COLO668 (cell line): ENCODE results near the gene SLC39A6.
"Not testable (repeated sequence)": the region's sequence is repeated elsewhere in the genome, so short reads cannot be mapped to it uniquely, and the experiment has no call there.

Experiments used
- DNase-seq: peaks from one replicate; lab custom pipeline; 2025; ENCODE audit not compliant: unreplicated experiment; lab: John Stamatoyannopoulos, UW

The SLC39A6 gene

DNA sequence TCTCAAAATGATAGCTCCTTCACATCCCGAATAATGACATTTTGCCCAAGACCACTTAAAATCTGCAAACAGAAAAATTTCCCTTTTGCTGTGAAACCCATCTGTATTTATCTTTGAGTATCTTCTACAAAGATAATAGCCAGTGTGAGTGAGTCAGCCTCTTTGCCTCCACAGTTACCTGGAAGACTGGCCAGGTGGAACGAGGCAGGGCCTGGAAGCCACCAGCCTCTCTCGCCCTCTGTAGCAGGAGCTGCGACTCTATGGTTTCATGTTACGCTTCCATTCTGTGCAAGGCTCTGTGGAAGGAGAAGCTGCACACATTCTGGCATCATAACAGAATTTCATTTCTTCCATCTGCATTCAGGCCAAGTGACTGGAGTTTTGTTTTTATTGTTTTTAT is 10.1 kb upstream of the SLC39A6 start:
- peak; percentile 78 for DNase-seq

DNA sequence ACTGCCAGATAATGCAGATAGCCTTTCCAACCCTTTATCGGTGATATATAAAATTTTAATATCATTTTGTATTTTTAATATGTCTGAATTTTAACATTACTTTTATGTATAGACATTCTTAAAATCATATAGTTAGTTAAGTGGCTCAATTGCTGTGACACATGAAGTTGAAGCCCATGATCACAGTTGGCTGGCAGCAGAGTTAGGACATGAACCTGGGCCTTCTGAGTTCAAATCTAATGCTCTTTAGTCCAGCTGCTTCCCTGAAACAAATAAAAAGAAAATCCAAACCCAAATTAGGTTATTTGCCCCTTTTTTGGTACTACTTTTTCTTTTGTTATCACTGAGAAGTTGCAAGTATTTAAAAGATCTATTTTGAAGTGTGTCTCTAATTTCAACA is 6.1 kb upstream of the SLC39A6 start:
- no peak for DNase-seq

DNA sequence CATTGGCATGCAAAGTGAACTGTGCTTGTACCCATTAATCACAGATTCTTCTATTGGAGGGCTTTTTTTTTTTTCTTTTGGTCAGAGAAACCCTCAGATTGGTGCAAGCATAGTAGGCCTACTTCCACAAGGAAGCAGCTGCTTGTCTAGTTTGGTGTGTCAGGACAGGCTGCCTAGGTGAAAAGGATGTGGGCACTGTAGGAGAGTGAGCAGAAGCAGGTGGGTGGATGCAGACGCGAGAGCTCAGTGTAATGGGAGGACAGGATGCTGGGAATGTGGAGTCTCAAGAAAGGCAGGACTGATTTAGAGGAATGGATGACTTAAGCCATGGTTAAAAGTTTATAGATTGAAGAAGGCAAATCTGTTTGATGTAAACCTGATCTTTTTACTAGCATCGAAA is 3.6 kb upstream of the SLC39A6 start:
- no peak for DNase-seq

DNA sequence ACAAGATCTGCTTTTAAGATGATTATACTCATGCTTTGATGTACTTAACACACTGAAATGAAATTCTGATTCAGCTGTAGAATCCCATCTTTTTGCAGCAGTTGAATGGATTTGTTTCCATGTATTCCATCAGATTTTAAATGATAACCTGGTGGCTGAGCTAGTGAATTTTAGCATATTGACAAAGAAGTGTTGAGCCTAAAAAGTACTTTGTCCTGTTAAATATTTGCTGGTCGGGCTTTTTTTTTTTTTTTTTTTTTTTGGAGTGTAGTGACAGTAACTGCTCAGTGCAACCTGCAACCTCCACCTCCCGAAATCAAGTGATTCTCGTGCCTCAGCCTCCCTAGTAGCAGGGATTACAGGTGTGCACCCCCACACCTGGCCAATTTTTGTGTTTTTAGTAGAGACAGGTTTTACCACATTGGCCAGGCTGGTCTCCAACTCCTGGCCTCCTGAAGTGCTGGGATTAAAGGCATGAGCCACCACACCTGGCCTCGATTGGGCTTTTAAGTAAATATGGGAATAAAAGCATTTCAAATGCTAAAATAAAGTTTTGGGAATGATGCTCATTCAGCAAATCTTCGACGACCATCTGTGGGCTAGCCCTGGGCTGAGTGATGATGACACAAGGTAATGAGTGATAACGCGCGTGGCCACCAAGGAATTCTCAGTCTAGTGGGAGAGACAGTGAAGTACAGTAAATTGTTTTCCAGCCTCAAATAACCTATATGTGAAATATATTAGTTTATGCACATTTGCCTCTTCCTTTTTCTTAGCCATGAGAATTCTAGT is 2.7 kb upstream of the SLC39A6 start:
- no peak for DNase-seq

DNA sequence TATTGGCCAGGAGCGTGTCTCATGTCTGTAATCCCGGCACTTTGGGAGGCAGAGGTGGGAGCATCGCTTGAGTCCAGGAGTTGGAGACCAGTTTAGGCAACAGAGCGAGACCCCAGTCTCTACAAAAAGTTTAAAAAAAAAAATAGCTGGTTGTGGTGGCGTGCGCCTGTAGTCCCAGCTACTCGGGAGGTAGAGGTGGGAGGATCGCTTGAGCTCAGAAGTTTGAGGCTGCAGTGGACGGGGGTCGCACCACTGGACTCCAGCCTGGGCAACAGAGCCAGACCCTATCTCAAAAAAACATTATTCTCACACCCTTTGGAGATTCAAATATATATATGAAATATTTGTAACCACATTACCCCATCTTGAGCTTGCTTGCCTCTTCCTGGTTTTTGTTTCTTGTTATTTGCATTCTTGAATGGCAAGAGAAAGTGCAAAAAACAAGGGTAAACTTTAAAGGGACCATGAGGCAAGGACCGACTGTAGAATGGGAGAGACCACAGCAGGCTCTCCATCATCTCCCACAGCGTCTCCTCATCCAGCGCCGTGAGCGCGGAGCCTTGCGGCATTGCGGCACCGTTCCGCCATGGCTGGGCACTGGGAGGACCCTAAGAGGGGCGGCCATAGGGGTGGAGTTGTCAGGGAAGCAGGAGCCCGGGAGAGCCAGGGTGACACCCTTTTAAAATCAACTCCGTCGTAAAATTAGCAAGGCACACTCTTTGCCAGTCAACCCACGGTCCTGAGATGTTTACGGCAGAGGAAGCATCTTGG is 1.9 kb upstream of the SLC39A6 start:
- DNase-seq: no peak

DNA sequence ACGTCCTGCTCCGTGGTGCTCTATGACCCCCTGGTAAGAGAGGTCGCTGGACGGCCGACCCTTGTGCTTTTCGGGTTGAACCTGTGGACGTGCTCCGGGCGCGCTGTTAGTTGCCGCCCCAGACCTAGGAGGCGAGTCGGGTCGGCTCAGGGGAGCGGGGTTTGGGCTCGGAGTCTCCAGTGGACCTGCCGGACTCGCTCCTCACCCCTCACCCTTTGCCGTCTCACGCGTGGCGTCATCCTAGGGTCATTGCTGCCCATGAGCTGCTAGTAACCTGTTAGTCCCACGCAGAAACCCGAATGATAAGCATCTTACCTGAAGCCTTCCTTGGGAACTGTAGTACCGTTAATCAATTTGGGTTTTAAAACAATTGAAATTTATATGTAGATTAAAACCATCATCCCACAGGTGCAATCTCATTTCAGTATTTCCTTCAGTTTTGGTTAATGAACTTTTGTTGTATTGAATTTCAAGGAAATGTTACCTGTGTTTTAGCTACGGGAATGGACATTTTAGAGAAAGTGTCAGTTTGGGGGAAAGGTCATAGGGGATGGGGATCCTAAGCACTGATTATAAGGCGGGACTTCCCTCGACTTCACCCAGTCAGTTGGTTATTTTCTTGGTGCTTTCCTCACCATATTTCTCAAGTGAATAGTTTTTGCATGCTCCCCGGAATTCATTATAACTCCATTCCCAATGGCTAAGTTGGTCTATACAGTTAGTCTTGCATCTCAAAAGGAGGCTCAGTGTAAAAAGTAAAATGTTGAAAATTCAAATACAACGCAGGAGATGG is 1.1 kb upstream of the SLC39A6 start:
- no peak for DNase-seq

DNA sequence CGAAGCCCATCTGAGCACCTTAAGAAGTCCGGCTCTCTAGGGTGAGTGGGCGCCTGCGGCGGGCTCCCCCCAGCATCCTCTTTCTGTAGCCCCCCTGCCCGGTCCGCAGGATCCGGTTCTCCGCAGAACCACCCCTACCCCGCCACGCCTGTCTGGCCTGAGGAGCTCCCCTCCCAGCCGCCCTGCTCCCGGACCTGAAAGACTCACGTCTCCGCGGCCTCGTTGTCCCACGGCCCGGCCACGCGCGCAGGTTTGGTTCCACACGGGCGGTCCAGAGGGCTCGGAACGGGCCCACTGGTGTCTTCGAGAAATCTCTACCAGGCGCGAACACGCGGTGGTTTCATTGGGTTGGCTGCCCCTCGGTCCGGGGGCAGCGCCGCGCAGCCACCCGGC is 237 bp downstream of the SLC39A6 start:
- no peak for DNase-seq

DNA sequence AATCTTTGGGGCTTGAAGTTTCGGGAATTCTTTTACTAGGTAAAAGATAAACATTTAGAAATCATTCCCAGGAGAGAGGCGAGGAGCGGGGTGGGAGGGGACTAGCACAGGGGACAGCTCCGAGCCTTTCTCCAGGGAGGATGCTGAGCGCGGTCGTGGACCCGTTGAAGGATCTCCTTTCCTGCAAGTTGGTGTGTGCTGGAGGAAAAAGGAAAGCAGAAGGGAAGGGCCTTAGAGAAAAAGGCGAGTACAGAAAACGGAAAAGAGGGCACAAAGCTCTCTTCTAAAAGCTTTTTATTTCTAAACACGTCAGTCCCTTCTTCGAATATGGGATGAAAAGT is 640 bp downstream of the SLC39A6 start:
- peak; percentile 21 for DNase-seq

DNA sequence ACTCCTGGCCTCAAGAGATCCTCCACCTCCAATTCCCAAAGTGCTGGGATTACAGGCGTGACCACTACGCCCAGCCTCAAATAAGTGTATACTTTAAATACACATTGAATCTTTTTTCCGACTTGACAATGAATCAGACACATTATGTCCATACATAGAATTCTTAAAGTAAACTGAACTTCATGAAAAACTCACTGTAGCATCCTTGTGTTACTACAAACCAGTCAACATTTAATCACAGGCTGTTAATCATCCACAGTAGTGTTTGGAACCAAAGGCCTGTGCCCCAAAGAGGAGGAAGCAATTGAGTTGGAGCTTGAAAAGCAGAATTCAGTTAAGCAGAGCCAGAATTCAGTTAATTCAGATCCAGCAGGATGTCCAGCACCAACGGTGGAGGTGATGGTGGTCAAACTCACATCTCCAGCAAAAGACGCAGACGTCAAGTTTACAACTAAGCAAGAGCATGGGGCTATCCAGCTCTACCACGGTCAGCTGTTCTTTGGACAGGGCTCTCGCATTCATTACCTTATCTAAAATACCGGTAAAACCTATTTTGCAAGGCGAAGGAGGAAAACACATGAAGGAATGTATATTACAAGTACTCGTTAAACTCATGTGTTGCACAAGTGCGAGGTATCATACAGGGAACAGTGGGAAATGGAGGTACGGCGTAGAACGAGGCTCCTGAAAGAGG is 1.2 kb downstream of the SLC39A6 start:
- no peak for DNase-seq

DNA sequence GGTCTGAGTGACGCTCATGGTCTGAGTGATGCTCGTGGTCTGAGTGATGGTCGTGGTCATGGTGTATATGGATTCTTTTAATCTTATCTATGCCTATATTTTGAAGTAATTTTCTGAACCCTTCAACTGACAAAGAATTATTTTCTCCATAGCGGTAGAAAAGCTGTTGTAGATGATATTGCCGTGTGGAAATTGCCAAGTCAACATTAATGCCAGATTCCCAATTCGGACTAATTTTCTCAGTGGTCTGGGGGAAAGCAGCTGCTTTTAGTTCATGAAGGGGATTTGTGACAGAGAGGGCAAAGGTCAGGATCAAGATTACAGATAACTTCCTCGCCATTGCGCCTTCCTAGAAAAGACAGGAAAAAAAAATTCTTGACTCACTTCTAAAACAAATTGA is 2.5 kb downstream of the SLC39A6 start:
- DNase-seq: no peak

DNA sequence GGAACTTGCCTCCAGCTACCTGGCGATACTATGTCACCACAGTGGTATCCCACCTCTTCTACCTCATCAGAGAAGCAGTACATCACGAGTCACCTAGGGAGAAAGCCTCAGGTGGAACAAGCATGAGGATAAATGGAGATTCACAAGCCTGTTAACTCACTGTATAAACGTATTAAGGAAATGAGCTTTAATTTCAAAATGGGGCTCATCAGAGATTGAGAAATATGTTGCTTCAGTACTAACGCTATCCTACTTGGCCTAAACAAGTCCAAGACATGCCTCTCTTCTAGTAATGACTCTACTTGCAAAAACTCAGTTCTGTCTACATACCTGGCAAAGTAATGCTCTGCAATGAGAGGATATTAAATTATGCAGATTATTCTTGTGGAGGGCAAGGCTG is 4.3 kb downstream of the SLC39A6 start:
- no peak for DNase-seq

DNA sequence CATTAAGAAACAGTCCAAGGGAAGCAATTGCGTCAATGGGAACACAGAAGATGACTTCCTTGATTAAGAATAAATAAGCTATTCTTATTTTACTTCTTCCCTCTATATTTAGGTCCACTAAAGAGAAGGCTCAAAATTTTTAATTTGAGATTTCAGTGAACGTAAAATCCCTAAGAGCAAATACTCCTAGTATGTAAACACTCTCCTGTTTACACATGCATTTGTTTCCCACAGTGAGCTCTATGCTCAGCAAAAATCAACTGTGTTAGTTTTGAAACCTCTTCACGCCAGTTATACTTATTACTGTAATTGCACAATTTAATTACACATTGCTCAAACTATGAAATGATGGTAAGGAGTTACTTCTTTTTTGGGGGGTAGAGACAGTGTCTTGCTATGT is 8.8 kb downstream of the SLC39A6 start:
- DNase-seq: no peak

DNA sequence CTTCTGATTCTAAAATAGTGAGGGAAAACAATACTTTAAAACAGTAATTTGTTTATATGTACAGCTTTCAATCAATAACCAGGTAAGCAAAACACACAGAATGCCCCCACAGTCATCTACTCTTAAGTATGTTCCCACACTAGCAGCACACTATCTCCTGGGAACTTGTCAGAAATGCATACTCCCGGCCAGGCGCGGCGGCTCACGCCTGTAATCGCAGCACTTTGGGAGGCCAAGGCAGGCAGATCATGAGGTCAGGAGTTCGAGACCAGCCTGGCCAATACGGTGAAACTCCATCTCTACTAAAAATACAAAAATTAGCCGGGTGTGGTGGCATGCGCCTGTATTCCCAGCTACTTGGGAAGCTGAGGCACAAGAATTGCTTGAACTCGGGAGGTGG is 12.4 kb downstream of the SLC39A6 start:
- not testable (repeated sequence) for DNase-seq

DNA sequence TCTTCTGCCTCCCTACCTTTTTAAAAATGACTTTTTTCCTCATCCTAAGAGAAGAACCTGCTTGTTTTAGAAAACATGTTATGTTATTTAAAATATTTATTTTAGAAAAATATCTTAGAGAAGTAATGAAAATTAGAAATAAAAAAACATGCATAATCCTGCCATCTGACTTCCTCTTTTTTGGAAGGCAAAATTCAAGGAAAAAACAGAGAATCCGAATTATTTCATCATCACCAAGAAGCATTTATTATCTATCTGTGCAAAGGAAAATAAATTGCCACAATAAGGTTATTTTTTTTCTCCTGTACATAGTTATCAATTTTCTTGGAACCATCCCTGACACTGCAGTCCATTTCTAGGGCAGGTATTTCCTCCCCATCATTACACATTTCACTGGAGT is 14.4 kb downstream of the SLC39A6 start:
- DNase-seq: no peak

DNA sequence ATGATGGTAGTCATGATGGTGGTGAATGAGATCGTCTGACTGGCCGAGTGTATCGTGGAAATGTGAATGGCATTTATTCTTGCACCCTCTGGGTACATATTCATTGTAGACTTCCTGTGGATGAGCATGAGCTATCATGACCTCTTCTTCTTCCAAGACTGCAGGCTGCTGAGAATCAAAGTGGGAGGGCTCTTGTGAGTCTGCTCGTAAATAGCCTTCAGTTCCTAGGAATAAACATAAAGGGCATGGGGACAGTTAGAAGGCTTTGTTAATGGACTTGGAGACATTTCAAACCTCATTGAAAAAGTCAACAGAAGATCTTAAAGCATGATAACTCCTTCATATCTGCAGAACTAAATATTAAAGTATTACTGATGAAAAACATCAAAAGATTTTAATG is 14.9 kb downstream of the SLC39A6 start:
- DNase-seq: no peak

DNA sequence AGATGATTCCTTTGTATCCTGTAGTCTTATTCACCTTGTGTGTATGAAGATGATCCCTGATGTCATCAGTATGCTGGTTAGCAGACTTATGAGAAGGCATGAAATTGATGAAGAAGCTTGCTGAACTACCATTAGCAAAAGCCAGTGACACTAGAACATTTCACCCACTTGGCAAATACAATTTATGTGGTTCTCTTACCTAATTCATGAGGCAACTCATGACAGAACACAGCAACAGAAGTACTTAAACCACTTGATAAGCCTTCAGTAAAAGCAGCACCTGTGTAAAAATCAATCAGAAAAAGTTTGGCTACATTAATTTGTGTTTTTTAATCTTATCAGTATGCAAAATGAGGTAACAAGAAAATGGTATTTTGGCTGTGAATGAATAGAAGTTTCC is 16.8 kb downstream of the SLC39A6 start:
- no peak for DNase-seq

DNA sequence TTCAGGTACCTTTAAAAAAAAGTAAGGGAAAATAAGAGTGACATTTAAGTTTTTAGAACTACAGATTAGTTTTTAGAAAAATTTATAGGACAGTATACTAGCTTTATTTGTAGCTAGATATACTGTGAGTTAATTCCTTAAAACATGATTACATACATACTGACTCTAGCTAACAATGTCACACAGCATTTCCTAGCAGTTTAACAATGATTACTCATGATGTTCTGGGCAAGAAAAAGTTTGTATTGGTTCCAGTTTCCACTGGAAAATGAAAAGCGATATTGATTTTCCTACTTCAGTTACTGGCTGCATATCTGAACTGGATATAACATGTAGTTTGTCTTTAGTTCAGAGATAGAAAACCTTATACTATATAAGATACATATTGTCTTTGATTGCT is 19.4 kb downstream of the SLC39A6 start:
- no peak for DNase-seq

DNA sequence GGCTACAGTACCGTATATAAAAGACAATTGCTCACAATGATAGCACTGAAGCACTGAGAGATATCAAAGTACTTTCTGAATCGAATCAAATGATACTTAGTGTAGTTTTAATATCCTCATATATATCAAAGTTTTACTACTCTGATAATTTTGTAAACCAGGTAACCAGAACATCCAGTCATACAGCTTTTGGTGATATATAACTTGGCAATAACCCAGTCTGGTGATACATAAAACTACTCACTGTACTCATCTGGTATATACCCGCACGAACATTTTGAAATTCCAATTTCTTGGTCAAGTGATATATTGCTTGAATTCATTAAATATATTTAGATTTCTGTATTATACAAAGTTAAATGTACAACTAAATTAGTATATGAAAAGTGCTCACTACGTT is 20.5 kb downstream of the SLC39A6 start:
- no peak for DNase-seq

DNA sequence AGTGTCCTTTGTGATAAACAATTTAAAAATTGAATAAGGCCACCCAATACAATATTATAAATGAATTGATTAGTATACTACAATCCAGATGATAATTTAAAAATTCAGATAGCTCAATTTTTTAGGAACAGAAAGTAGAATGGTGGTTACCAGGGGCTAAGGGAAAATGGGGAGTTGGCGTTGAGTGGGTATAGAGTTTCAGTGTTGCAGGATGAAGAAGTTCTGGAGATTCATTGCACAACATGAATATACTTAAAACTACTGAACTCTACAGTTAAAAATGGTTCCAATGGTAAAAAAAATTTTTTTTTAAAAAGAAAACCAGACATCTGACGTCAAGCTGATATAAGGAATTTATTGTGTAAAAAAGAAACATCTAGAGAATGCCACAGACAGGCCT is 20.9 kb downstream of the SLC39A6 start:
- DNase-seq: no peak

DNA sequence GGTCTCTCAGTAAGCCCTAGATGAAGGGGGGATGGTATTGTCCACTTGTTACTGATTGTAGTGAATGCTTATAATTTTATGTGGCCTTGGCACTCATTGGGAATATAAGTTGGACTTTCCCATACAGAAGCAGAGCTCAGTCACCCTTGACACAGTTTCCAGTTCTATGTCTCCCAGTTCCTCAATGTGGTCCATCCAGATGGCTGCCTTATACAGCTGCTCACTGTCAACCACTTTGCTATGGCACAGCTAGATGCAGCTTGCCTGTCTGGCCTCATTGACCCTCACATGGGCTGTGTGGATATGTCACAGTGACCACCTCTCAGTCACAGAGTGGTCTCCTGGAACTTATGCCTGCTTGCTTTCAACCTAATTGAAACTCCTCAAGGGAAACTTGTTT is 21.7 kb downstream of the SLC39A6 start:
- no peak for DNase-seq

DNA sequence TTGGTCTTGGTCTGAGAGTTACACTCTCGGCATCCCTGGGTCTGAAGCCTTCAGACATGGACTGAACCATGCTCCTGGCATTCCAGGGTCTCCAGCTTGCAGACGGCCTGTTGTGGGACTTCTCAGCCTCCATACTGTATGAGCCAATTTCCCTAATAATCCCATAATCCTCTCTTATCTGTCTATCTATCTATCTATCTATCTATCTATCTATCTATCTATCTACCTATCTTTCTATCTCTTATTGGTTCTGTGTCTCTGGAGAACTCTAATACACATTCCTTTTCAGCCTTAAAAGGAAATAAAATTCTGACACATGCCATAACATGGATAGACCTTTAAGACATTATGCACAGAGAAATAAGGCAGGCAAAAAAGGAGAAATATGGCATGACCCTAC is 24.4 kb downstream of the SLC39A6 start:
- no peak for DNase-seq
